Measurements from ENCODE around the gene FOXK1.
"Not testable (repeated sequence)": the region's sequence is repeated elsewhere in the genome, so short reads cannot be mapped to it uniquely, and the experiment has no call there.

FOXK1 gene

GRCh38 chr7:4681886-4682620, at the start of gene FOXK1:
TSS of gene FOXK1 (plus strand) at chr7:4682295. CDS start at chr7:4682309, 14 bp downstream.
- peak; percentile 70 to 71 for DNase-seq

GRCh38 chr7:4633012-4633411, 49.1 kb upstream of the FOXK1 start:
- no peak for DNase-seq

- no peak for DNase-seq
These were observed 47.9 kb upstream of the FOXK1 start for GRCh38 chr7:4634166-4634565.

- DNase-seq: no peak
These were observed 43.1 kb upstream of the FOXK1 start for GRCh38 chr7:4638781-4639575.

GRCh38 chr7:4641091-4641666, 40.9 kb upstream of the FOXK1 start:
- DNase-seq: no peak

- peak; percentile 82 to 84 for DNase-seq
These were observed 40.2 kb upstream of the FOXK1 start for GRCh38 chr7:4641667-4642467.

- no peak for DNase-seq
These were observed 39.5 kb upstream of the FOXK1 start for GRCh38 chr7:4642468-4643203.

GRCh38 chr7:4643204-4643471, 39.0 kb upstream of the FOXK1 start:
- not testable (repeated sequence) for DNase-seq

GRCh38 chr7:4645246-4645645, 36.8 kb upstream of the FOXK1 start:
- no peak for DNase-seq

- DNase-seq: no peak
These were observed 34.0 kb upstream of the FOXK1 start for GRCh38 chr7:4648111-4648510.

GRCh38 chr7:4650433-4651047, 31.6 kb upstream of the FOXK1 start:
- DNase-seq: no peak

GRCh38 chr7:4653771-4654170, 28.3 kb upstream of the FOXK1 start:
- no peak for DNase-seq

GRCh38 chr7:4655311-4655710, 26.8 kb upstream of the FOXK1 start:
- no peak for DNase-seq

GRCh38 chr7:4655896-4656295, 26.2 kb upstream of the FOXK1 start:
- DNase-seq: no peak

GRCh38 chr7:4657640-4658417, 24.3 kb upstream of the FOXK1 start:
- DNase-seq: no peak

GRCh38 chr7:4659551-4660286, 22.4 kb upstream of the FOXK1 start:
- DNase-seq: no peak

GRCh38 chr7:4661871-4662270, 20.2 kb upstream of the FOXK1 start:
- peak in 1 of 2 experiments; percentile 42 for DNase-seq

- no peak for DNase-seq
These were observed 18.7 kb upstream of the FOXK1 start for GRCh38 chr7:4663239-4664018.

GRCh38 chr7:4665661-4666060, 16.4 kb upstream of the FOXK1 start:
- DNase-seq: no peak
